GM19193 (cell line): ENCODE data around the gene VOPP1.

Source experiments
- POLR2A ChIP-seq: IDR thresholded peaks from 4 replicates; pipeline ENCODE4 v1.6.1; 2011; ENCODE audit not compliant: insufficient read depth, insufficient read length; ENCODE audit errors: extremely low read depth

VOPP1 gene

GRCh38 chr7:55575098-55575497 is 2.8 kb upstream of the VOPP1 start:
- TF ChIP-seq POLR2A = no peak

- TF ChIP-seq POLR2A = no peak
Observed at GRCh38 chr7:55574051-55574717, 1.9 kb upstream of the VOPP1 start.

- no peak for TF ChIP-seq POLR2A
Observed at GRCh38 chr7:55573234-55573900, 1.1 kb upstream of the VOPP1 start.

- TF ChIP-seq POLR2A = peak; percentile 52
Observed at GRCh38 chr7:55571511-55572377, 558 bp downstream of the VOPP1 start.

- no peak for TF ChIP-seq POLR2A
Observed at GRCh38 chr7:55570939-55571338, 1.4 kb downstream of the VOPP1 start.

GRCh38 chr7:55570218-55570873 is 2.0 kb downstream of the VOPP1 start:
- TF ChIP-seq POLR2A = peak; percentile 28

- peak; percentile 46 for TF ChIP-seq POLR2A
Observed at GRCh38 chr7:55569797-55570196, 2.5 kb downstream of the VOPP1 start.

GRCh38 chr7:55569269-55569663 is 3.0 kb downstream of the VOPP1 start:
- TF ChIP-seq POLR2A = peak; percentile 11

GRCh38 chr7:55568613-55569268 is 3.6 kb downstream of the VOPP1 start:
- TF ChIP-seq POLR2A = no peak

- TF ChIP-seq POLR2A = no peak
Observed at GRCh38 chr7:55567571-55567970, 4.7 kb downstream of the VOPP1 start.

- TF ChIP-seq POLR2A = no peak
Observed at GRCh38 chr7:55565681-55566080, 6.6 kb downstream of the VOPP1 start.

GRCh38 chr7:55563596-55564325 is 8.5 kb downstream of the VOPP1 start:
- no peak for TF ChIP-seq POLR2A

GRCh38 chr7:55561690-55562089 is 10.6 kb downstream of the VOPP1 start:
- TF ChIP-seq POLR2A = no peak
